22Rv1 (cell line): ENCODE data around the gene ANO7.

Experiments used
- H3K27ac ChIP-seq: fragments of 450-650 bp; 2 replicates; pipeline ENCODE4 v1.5.1; 2017
- ZFX ChIP-seq: fragments of 450-650 bp; IDR thresholded peaks from 2 replicates; pipeline ENCODE4 v1.6.1; 2017; ENCODE audit warnings: antibody characterized with exemption, borderline replicate concordance
- TF ChIP-seq, protein P1 (sequence below): fragments of 450-650 bp; IDR thresholded peaks from 2 replicates; pipeline ENCODE4 v1.5.1; 2017; ENCODE audit warnings: mild to moderate bottlenecking

Gene ANO7

GRCh38 chr2:241211276-241211675, 22.8 kb downstream of the ANO7 start:
- no peak overlapping the region for H3K27ac ChIP-seq

DNA sequence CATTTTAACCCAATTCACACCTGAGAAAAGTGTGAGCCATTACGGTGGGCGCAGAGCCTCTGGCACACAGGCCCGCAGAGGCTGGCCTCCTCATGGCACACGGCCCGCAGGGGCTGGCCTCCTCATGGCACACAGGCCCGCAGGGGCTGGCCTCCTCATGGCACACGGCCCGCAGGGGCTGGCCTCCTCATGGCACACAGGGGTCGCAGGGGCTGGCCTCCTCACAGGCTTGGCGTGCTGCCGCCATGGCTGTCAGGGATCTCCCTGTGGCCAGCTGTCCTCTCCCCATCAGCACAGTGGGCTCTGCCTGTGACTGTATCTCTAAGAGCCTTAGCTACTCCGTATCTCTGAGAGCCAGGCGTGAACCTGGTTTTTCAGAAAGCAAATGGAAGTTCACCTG, 24.6 kb downstream of the ANO7 start:
- TF ChIP-seq ZFX = no peak
- TF ChIP-seq, protein P1, sequence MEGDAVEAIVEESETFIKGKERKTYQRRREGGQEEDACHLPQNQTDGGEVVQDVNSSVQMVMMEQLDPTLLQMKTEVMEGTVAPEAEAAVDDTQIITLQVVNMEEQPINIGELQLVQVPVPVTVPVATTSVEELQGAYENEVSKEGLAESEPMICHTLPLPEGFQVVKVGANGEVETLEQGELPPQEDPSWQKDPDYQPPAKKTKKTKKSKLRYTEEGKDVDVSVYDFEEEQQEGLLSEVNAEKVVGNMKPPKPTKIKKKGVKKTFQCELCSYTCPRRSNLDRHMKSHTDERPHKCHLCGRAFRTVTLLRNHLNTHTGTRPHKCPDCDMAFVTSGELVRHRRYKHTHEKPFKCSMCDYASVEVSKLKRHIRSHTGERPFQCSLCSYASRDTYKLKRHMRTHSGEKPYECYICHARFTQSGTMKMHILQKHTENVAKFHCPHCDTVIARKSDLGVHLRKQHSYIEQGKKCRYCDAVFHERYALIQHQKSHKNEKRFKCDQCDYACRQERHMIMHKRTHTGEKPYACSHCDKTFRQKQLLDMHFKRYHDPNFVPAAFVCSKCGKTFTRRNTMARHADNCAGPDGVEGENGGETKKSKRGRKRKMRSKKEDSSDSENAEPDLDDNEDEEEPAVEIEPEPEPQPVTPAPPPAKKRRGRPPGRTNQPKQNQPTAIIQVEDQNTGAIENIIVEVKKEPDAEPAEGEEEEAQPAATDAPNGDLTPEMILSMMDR = no peak
- H3K27ac ChIP-seq = no peak overlapping the region

More at GRCh38 chr2:241211276-241211675, 22.8 kb downstream of the ANO7 start:
- TF ChIP-seq, protein P1 = no peak
- TF ChIP-seq ZFX = no peak

- TF ChIP-seq, protein P1 = no peak
- no peak overlapping the region for H3K27ac ChIP-seq
These were observed 25.1 kb downstream of the ANO7 start for GRCh38 chr2:241213567-241213966.

DNA sequence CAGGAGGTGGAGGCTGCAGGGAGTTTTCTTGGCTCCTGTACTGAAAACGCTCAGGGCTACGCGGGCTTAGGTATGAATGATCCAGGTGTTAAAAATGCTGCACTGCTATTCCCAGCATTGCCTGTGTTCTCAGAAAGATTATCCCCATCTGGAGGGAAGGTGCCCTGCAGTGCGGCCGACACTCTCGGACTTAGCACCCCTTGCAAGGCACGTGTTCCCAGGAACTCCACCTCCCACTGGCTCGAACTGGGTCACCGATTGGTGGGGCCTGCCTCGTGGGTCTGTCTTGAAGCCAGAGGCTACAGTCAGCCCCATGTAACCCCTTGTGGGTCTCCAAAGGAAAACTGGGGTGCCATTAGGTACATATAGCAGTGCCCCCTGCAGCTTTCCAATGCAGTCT, 25.7 kb downstream of the ANO7 start:
- no peak overlapping the region for H3K27ac ChIP-seq
- TF ChIP-seq ZFX = no peak
- TF ChIP-seq, protein P1 = no peak

- no peak for TF ChIP-seq ZFX
- TF ChIP-seq, protein P1 = no peak
- H3K27ac ChIP-seq = no peak overlapping the region
These were observed 26.3 kb downstream of the ANO7 start for GRCh38 chr2:241214766-241215165.

- H3K27ac ChIP-seq = no peak overlapping the region
- TF ChIP-seq, protein P1 = no peak
- TF ChIP-seq ZFX = no peak
These were observed 26.9 kb downstream of the ANO7 start for GRCh38 chr2:241215421-241215820.

- H3K27ac ChIP-seq = no peak overlapping the region
- TF ChIP-seq, protein P1 = no peak
- TF ChIP-seq ZFX = no peak
These were observed 27.8 kb downstream of the ANO7 start for GRCh38 chr2:241216211-241216761.
